ENCODE measurements around the gene MRPL40.

DNA sequence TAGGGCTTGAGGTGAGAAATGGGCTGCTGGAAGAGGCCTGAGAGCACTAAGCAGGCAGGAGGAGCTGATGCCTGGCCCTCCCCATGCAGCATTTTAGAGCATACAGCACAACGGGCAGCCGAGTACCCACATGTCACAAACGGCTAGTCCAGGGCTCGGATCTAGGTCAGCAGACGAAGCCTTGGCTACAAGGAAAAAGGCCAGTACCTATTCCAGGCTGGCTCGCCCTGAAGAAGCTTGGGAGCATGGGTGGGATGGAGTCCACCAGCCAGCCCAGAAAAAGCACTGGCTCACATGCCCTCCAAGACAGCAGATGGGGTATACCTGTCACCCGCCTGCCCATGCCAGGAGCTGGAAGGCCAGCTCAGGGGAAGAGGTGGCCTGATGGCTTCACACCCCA, 37.1 kb downstream of the MRPL40 start:
- no peak for TF ChIP-seq KAT7 (CRISPR knock-in tag; IDR thresholded peaks at IDR 0.05; ENCODE audit: borderline replicate concordance)
- TF ChIP-seq TAF15 (IDR thresholded peaks at IDR 0.05; ENCODE audit: low read depth, low read length, poor library complexity, severe bottlenecking): no peak
